NT2/D1 (cell line): ENCODE results near the gene DBF4B.

Experiments used
- YY1 ChIP-seq: IDR thresholded peaks from 2 replicates; pipeline ENCODE4 v1.6.1; 2011; ENCODE audit not compliant: insufficient read length, insufficient read depth
- ZNF274 ChIP-seq: IDR thresholded peaks from 2 replicates; pipeline ENCODE4 v1.6.1; 2011; ENCODE audit warnings: mild to moderate bottlenecking, low read depth, low read length

DNA sequence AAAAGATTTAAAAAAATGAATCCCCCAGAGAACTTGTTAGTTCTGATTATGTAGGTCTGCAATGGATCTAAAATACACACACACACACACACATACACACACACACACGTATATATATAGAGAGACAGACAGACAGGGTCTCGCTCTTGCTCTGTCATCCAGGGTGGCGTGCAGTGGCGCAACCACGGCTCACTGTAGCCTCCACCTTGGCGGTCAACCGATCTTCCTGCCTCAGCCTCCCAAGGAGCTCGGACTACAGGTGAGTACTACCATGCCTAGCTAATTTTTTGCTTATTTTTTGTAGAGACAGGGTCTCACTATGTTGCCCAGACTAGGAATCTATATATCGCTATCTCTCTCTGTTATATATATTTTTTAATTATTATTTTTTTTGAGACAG lies 88.3 kb downstream of the DBF4B start:
- TF ChIP-seq YY1, result no peak
- no peak for TF ChIP-seq ZNF274
